Activated CD4-positive, alpha-beta T cell treated with anti-CD3 and anti-CD28 coated beads, Interleukin-2, amount 50 U/mL, for 48 hours (primary cell): Measurements from ENCODE around the gene CHRNA4.

Experiments
- DNase-seq, 2 experiments: peaks; one replicate each; pipeline ENCODE4 v3.0.0-alpha.2; 2020

Gene CHRNA4

GRCh38 chr20:63376283-63377250 is 15.4 kb upstream of the CHRNA4 start:
- DNase-seq = no peak

- DNase-seq = no peak
These were observed 14.3 kb upstream of the CHRNA4 start for GRCh38 chr20:63375438-63375837.

DNA sequence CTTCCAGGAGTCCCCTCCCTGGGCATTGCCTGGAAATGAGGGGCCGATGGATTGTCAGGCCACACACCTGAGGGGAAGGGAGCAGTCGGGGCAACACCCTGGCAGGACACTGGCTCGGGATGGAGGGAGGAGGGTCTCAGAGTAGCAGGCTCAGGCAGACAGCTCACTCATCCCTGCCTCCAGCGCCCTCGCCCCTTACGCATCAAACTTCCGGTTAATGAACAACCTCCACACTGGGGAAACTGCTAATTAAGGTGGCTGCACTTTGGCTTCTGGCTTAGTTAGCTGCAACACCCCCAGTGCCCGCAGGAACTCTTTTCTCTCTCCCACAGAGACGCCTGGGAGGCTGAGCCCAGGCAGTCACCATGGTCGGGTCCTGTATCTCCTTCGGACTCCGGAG is 13.4 kb upstream of the CHRNA4 start:
- DNase-seq = no peak

GRCh38 chr20:63373996-63374395 is 12.8 kb upstream of the CHRNA4 start:
- no peak for DNase-seq

GRCh38 chr20:63372971-63373885 is 12.1 kb upstream of the CHRNA4 start:
- no peak for DNase-seq

DNA sequence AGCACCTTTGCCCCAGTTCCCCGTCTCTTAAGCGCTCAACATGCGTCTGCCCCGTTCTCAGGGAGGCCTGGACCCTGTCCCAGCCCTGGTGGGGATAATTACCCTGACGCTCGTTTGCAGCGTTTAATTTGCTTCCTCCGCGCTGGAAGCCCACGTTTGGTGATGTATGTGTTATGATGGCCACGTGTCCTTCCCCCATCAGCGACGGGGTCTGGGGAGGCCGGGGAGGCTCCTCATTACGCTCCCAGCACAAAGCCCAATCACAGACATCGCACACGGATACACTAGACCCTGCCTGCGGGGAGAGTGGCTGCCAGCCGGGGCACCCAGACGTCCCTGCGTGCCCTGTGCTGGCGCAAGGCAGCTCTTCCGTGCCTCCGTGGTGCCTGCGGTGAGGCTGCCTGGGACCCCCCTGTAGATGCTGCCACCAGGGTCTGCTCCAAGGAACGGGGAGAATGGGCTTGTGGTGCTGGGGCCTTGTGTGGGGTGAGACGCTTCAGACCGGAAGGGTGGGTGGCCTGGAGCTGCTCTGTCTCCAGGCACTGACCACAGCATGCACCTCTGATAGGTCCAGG is 10.2 kb upstream of the CHRNA4 start:
- no peak for DNase-seq

DNA sequence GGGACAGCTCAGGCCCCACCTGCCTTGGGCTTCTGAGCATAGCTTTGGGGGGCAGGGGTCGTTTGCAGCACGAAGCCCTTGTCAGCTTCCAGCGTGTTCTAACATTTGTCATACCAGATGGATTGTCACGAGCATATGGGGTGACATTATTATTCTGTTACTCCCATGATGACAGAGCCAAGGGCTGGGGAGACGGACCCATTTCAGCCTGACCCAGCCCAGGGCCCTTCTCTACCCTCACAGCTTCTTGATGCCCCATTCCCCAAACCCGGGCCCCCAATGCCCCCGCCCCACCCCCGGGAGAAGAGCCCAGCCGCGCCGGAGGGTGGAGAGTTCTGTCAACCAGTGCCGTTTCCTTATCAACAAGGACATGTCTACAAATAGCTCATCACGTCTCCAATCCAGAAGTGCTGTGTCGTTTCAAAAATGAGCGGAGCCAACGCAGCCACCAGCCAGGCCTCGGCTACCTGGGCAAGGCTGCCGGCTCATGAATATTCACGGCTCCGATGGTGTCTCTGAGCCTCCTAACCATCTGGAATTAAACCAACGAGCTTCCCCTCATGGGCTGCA is 9.6 kb upstream of the CHRNA4 start:
- no peak for DNase-seq

- DNase-seq = no peak
These were observed 8.8 kb upstream of the CHRNA4 start for GRCh38 chr20:63369724-63370617.

DNA sequence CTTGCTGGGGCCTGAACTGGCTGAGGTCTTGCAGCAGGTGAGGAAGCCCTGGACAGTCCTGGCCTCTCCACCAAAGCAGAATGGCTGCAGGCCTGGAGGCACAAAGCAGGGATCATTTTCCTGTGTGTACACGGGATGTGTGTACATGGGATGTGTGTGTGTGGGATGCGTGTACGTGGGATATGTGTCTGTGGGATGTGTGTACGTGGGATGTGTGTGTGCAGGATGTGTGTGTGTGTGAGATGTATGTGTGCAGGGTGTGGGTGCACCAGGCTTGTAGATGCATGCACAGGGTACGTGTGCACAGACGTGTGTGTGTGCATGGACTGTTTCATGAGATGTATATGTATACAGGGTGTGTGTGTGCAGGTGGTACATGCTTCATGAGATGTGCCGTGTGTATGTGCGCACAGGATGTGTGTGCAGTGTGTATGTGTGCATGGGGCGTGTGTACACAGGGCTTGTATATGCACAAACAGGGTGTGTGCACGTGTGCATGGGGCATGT is 7.9 kb upstream of the CHRNA4 start:
- DNase-seq = no peak

DNA sequence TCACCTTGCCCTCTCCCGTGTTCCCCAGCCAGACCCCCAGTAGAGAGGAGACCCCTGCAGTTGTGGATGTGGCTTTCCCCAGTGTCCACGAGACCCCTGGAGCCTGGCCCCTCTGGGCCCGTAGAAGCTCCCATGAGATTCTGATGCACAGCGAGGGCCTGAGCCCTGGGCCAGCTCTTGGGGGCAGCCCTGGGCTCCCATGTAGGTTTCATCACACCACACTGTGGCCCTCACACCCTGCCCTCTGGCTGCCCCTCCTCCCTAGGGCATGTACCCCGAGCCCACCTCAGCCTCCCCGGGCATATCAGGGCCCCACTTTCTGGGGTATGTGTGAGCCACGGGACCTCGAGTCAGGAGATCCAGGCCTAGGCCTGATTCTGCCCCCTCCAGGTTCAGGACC is 7.0 kb upstream of the CHRNA4 start:
- DNase-seq = no peak

DNA sequence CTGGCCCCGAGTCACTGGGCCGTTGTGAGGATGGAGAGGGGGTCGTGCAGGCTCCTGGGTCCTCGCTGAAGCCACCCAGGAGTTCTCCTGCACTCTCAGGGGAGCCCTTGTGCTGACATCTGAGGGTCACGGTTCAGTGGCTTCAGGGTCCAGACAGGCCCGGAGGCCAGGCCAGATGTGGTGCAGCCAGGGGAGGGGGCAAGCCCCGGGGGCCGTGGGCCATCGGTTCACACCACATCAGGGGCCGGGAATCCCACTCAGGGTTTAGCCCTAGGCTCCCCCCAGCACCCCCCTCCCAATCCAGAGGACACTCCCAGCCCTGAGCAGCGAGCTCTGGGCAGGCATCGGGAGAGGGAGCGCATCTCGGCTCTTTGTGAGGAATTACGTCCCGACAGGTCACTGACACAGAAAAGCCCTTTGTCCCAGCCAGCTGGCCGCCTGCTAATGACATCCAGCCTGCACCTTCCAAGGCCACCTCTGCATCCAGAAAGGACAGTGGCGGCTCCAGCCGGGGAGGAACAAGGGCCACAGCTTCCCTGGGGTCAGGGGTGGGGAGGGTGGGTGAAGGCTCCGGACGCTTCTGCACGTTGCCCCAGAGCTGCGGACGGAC is 6.4 kb upstream of the CHRNA4 start:
- DNase-seq = no peak

GRCh38 chr20:63366390-63367365 is 5.5 kb upstream of the CHRNA4 start:
- DNase-seq = no peak

DNA sequence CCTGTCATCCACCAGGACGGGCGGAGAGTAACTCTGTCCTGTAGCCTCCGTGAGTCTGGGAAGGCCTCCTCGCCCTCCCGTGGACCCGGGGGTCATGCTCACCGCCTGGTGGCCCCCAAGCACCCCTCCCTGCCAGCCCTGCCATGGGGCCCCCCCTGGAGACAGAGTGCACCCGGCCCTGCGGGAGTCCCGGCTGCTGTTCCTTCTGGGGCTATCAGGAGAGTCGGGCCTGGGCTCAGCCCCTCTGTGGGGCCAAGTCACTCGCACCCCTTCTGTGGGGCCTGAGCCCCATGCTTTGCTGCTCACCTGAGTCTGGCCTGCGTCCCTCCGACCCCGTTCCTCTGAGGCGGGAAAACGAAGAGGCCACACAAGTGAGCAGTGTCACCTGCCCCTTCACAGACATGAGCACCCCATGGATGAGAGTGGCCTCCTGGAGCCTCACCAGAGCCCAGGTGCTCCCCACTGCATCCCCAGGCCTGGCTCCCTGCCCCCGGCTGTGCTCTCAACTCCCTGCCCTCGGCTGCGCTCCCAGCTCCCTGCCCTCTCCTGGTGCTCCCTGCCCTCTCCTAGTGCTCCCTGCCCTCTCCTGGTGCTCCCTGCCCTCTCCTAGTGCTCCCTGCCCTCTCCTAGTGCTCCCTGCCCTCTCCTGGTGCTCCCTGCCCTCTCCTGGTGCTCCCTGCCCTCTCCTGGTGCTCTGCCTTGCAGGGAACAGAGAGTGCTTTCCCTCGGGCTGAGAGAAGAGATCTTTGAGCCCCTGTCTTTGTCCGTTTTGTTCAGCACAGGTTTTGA is 4.6 kb upstream of the CHRNA4 start:
- DNase-seq = no peak

- no peak for DNase-seq
These were observed 3.8 kb upstream of the CHRNA4 start for GRCh38 chr20:63364801-63365585.

DNA sequence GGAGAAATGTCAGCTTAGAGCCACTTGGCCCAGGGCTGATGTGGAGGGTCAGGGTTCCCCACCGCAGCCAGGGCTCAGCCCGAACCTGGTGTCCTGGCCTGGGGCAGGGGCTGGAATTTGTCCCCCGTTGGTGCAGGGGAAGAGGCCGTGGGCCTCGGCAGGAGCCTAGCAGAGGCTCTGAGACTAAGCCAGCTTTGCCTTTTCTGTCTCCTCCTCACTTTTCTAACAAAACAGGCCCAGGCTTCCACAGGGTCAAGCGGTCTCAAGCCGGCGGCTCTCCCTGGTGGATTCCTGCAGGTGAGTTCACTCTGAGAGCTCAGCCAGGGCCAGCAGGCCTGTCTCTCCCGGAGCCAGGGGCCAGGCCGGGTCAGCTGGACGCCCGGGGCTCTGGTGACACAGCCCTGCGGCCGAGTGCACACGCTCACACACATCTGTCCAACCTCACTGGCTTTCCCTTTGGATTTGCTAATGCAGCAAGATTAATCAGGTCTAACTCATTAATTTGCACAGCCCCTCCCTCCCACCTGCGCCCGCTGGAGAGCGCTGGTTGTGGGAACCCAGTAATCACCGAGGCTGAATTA is 2.9 kb upstream of the CHRNA4 start:
- DNase-seq = no peak

DNA sequence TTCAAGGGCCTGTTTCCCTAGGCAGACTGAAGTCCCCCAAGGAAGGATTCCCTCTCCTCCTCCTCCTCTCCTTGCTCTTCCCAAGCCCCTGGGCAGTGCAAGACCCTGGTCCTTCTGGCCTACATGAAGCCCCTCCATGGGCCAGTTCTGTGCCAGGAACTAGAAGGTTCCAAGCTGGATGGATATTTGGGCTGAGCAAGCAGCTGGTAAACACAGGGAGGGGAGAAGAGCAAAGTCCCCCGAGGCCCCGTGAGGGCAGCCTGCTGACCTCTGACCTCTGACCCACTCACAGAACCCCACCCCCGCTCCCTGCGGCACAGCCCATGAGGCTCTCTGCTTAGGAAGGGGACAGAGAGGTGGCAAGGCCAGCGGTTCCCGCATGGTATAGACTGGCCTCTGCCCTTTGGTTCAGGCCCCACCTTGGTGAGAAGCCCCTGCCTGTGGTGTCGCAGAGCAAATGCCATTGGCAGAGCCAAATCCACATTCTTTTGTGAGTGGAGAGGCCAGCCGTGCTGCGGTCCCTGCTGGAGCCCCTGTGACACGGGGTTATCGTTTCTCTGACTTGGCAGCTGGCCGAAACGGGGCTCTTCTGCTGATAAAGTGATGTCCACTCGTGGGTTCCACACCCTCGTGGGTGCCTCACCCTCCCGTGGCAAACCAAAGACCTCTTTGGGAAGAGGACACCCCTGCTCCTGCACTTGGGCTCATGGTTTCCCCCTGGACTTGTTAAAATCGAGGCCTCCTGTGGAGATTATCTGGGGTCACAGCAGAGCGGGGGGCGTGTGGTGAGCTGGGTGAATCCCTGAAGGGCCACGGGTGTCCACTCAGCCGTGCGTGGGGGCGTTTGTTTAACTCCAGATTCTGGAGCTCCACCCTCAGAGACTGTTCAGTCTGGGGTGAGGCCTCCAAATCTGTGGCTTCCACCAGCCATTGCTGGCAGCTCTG is 2.1 kb upstream of the CHRNA4 start:
- no peak for DNase-seq
